Stimulated activated CD8-positive, alpha-beta memory T cell treated with anti-CD3 and anti-CD28 coated beads, Interleukin-7, amount 100 ng/mL, for 4 hours (primary cell): Measurements from ENCODE around the gene PGM2.
"Not testable (repeated sequence)": the region's sequence is repeated elsewhere in the genome, so short reads cannot be mapped to it uniquely, and the experiment has no call there.

Experiments
- DNase-seq, 2 donors: peaks; one replicate each; pipeline ENCODE4 v3.0.0-alpha.2; 2020; ENCODE audit warnings: low read depth in 2 of 2

The PGM2 gene

DNA sequence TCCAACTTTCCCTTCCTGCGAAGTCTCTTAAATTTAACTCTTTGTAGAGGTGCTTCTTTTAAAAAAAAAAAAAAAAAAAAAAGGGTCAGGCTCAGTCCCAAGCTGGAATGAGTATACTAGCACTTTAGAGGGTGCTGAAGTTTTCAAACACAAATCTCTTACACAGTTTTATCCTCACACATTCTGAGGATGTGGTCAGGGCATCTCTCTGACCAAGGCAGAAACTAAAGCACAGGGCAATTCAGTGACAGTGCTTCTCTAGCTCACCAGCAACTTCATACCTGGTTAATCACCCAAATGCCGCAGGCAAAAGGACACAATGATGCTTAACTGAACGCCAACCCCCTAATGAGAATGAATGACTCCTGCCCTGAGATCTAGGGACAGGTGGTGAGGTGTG, 9.8 kb upstream of the PGM2 start:
- DNase-seq = no peak

DNA sequence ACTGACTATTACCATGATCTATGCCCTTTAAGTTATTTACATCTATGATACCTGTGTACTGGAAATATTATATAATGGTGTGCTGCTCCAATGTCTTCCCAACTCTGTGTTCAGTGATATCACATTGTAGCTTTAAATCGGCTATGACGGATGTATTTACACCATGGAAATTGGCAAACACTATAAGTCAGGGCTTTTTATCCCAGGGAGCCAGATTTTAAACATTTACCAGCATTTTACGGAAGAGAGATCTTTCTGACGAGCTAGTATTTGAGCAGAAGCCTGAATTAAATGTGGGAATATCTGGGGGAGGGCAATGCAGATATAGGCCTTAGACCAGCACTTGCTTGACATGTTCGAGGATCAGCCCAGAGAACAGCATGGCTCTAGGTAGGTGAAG, 7.7 kb upstream of the PGM2 start:
- DNase-seq = no peak

DNA sequence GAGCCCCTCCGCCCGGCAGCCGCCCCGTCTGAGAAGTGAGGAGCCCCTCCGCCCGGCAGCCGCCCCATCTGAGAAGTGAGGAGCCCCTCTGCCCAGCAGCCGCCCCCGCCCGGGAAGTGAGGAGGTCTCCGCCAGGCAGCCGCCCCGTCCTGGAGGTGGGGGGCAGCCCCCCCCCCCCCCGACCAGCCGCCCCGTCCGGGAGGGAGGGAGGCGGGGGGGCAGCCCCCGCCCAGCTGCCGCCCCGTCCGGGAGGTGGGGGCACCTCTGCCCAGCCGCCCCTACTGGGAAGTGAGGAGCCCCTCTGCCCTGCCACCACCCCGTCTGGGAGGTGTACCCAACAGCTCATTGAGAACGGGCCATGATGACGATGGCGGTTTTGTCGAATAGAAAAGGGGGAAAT, 6.0 kb upstream of the PGM2 start:
- DNase-seq = not testable (repeated sequence)

DNA sequence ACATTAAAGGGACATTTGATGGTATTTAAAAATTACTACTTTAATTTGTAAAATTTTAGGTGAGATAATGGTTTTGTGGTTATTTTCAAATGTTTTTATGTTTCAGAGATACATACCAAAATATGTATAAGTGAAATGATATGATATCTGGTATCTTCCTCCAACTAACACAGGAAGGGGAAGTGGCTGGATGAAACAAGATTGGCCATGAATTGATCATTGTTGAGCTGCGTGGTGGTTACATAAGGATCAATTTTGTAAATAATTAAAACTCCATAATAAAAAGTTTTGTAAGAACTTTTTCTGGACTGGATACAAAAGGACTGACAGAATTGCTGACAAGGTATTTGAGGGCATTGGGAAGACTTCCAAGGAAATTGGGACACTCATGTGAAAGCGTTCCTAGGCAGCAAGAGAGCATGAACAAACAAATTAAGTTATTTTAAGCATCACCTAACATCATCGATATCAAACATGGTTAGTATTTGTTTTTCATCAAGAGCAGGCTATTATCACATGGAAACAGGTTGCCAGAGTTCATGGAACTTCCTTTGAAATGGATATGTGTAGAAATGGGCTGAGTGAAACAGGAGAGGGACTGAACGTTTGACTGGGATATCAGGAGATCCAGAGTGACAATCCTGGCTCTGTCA, 4.4 kb upstream of the PGM2 start:
- DNase-seq = no peak

DNA sequence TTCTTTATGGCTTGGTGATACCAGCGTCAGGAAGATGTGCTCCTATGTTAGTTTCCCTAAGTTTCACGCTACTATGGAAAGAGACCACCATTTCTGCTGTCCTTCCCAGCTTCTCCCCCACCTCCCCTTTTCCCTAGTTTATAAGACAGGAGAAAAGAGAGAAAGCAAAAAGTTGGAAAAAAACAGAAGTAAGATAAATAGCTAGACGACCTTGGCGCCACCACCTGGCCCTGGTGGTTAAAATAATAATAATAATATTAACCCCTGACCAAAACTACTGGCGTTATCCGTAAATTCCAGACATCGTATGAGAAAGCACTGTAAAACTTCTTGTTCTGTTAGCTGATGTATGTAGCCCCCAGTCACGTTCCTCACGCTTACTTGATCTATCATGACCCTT, 985 bp upstream of the PGM2 start:
- DNase-seq = not testable (repeated sequence)

DNA sequence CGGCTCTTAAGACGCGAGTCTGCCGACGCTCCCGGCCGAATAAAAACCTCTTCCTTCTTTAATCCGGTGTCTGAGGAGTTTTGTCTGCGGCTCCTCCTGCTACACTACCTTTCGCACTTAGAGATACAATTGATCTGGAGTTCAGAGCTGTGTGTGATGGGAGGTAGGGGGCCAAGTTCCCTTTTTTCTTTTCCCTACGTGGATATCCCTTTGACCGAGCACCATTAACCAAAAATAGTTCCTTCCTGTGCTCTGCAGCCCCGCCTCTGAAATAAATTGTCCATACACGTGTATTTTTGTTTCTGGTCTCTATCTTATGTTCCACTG, 555 bp upstream of the PGM2 start:
- DNase-seq = no peak

DNA sequence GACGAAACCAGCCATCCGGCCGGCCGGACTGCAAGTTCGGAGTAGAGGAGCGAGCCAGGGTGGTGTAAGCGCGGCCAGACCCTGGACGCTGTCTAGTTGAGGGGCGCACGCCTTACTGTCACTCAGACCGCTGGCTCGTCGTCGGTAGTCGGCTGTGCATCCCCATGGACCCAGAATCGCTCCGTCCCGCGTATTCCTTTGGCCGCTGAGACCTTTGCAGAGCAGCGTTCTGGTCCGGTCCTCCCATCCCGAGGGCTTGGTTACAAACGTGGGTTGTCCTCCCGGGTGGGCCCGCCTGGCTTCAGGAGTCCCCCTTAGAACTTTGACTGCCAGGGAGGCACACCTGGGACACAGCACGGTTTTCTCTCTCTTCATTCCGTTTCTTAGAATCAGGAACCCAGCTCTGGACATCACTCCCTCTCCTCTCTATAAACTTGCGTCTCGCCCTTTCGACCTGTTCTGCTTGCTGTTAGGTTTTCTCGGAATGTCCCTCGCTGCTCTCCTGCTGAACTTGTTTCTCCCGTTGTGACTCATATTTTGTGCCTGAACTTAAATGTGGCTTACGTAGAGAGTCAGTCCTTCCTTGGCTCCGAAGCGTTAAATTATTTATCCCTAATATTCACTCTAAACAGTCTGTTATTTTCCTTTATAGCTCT, 672 bp downstream of the PGM2 start:
- no peak for DNase-seq

DNA sequence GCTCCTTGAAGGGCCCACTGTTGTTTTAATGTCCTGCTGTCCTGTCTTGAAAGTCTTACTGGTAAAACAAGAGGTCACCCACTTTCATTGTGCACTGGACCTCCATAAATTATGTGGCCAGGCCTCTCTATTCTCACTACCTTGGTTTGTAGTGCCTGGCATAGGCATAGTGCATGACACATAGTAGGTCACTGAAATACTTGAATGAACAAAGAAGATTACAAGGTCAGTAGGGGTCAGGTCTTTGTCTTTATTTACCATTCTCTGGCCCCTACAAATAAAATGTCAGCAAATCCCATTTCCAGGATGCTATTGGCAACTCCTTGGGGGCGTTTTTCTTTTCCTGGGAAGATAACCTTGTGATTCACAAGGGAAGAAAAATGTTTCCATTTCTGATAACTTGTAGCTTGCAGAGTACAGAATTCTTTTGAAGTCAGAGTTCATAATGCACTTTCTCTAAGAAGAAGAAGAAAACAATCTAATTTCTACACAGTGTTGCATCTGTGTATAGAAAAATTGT, 1.4 kb downstream of the PGM2 start:
- DNase-seq = no peak

DNA sequence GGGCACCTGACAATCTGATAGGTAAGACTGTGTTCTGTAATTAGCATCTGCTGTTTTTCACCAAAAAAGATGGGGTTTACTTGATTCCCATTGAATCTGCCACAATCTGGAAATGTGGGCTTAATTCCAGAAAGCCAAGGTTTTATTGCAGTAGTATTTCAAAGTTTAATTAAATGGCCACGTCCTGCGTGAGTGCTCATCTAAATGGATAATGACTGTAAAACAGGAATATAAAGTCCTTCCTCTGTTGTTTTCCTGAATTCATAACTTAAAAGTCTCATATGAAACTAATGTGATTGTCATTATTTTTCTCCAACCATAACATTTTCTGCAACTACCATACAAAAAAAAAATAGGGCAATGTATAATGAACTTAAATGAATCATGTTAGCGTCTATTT, 2.4 kb downstream of the PGM2 start:
- no peak for DNase-seq

DNA sequence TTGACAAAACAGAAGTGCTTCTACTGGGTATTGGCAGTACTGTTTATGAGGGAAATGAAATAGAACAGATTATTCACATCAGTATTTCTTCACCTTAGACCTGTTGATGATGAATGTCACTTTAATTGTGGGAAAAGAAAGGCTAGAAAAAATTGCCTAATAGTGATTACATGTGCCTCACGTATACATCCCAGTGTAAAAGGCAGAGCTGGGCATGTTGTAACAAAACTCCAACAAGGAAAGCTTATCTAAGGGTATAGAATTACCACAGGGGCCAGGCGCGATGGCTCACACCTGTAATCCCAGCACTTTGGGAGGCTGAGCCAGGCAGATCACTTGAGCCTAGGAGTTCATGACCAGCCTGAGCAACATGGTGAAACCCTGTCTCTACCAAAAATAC, 4.2 kb downstream of the PGM2 start:
- no peak for DNase-seq

DNA sequence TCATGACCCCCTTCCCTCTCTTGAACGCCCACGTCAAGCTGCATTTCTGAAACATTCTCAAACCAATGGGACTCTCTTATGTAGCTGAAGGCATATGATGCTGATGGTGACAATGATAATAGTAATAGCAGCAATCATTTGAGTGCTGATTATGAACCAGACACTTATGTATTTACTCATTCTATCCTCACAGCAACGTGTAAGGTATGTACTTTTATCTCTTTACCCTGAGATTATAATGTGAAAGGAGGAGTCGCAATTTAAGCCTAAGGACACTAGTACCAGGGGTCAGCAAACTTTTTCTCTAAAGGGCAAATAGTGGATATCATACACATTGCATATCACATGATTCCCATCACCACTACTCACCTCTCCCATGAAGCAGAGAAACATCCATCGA, 8.5 kb downstream of the PGM2 start:
- no peak for DNase-seq

DNA sequence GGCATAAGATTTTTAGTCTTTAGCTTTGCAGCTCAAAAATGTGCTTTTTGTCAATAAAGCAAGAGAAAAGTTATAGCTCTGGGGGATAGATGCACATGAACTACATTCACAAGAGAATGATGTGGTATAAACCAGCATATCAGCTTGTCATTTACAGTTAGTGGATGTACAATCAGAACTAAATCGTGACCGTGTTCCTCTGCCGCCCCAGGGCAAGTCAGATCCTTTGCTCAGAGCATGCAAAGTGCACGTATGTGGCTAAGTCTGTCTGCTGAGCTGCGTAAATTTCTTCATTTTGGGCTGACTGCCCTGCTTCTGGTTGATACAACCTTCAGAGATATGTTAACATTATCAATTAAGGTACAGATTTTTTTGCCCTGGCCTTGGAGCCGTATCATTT, 9.3 kb downstream of the PGM2 start:
- DNase-seq = no peak

DNA sequence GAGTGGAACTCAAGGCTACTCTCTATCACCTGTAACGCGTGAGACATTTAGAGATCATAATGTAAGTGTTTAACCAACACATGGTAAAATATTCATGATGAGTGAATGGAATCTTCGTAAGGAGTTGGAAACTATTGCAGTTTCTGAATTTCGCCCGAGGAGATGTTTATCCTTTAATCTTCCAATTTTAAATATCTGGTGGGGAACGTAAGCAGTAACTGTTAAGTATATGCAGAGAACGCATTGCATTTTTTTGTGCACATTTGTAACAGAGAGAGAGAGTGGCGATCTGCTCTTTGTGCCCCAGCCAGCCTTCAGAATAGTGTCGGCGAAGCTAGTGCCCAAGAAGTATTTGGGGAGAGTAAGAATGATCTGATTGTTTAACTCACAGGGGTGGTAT, 9.8 kb downstream of the PGM2 start:
- no peak for DNase-seq

DNA sequence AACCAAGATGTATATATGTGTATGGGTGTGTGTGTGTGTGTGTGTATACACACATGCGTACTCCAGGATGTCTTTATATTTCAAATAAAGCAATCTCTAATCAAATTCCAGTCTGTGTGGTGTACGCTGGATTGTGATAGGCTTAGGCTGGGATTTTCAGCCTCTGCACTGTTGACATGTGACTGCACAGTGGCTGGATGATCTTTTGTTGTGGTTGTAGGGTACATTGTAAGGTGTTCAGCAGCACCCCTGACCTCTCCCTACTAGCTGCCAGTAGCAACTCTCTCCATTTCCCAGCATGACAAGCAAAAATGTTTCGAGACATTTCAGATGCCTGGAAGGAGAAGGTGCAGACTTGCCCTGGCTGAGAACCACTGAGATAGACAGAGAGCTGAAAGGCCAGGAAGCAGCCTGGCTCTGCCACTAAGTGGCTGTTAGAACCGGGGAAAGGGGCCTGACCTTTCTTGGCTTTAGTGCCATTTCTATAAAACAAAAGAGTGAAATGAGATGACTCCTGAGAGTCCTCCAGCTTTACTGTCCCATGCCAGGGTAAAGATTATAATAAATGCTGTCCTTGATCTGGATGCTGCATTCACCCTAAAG, 10.5 kb downstream of the PGM2 start:
- DNase-seq = no peak

DNA sequence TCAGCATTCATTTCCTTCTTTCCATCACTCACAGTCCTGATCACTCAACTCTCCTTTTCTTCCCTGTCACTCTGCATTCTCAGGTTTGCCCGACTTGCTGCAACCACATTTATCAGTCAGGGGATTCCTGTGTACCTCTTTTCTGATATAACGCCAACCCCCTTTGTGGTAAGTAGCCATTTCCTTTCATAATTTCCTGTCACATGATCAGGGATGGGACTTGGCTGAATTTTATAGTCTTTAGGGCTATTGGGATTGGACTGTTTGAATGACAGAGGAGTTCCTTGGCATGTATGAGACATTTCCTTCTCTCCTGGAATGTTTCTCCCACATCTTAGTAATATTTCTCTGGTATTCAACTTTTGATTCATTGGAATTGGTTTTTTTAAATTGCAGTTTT, 11.0 kb downstream of the PGM2 start:
- no peak for DNase-seq

DNA sequence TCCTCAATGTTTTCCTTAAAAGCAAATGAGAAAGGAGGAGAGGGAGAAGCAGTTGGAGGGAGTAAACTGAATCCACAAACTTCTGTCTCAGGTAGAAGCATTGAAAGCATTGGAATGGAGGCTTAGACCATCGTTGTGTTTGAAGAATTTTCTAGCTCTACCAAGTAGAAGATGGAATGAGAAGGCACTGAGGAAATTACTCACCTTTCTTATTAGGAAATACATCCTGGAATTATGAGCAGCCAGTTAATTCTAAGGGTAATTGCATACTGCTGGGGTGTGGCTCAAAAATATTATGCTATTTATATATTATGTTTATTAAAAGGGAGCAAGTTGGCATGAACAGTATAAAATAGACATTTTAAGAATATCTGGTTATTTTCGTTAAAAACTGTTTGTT, 12.9 kb downstream of the PGM2 start:
- DNase-seq = no peak

DNA sequence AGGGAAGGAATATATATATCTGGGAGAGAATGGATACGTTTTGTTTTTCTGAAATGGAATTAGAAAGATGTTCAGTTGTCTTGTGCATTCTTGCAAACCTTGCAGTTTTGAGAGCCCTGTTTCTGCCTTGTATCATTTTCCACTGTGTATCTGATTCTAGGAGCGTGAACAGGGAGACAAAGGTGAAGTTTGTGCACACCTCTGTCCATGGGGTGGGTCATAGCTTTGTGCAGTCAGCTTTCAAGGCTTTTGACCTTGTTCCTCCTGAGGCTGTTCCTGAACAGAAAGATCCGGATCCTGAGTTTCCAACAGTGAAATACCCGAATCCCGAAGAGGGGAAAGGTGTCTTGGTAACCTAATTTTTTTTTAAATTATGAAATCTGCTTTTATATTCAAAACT, 17.7 kb downstream of the PGM2 start:
- DNase-seq = no peak

DNA sequence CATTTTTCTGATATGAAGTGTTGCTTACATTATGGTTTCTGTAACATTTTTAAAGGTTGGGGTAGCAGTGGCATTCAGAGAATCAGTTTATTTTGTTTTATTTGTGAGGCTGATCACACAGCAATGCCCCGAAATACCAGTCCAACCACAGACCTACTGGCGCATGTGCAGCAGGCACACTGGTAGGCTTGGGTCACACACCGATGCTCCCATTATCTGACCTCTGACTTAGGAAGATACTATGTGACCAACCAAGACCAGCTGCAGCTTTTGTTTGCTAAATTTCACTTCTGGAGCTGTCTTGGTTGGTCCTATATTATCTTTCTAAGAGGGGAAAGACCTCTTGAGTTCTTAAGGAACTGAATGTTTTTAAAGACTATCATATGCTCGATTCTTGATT, 18.7 kb downstream of the PGM2 start:
- no peak for DNase-seq

DNA sequence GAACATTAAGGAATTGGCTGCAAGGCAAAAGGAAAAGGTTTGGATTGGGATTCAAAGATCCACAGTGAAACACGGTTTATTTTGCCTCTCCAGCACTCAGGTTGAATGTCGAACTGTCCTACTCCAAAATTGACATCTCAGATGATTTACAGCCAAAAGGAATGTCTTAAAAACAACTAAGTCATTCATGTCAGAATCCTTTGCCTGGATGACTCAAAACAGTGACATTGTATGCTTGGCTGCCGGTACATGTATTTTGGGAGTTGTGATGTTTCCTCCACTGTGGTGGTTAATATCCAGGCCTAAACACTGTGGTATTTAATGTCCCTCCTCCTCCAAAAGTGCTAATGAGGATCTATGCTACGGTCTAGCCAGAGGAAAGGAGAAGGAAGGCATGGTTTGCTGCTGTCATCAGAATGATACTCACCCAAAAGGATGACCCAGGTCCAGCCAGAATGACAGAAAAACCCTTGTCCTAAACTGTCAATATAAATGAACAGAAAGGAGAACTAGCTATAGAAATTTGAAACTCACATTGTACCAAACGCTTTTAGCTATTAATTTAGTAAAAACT, 20.9 kb downstream of the PGM2 start:
- DNase-seq = no peak

DNA sequence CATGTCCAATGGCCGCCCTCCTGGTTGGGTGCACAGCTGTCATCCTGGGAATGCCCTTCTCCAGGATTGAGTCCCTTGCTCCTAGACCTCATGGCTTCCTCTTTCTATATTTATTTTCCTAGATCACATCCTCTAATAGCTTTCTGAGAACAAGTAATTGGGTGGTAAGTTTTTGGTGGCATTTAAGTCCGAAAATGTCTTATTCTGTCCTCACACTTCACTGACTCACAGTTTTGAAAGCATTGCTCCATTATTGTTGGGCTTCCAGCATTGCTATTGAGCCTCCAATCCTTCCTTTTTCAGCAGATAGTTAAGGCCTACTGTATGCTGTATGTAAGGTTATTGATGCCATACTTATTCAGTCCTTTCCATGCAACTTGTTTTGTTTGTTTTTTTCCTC, 25.9 kb downstream of the PGM2 start:
- no peak for DNase-seq

DNA sequence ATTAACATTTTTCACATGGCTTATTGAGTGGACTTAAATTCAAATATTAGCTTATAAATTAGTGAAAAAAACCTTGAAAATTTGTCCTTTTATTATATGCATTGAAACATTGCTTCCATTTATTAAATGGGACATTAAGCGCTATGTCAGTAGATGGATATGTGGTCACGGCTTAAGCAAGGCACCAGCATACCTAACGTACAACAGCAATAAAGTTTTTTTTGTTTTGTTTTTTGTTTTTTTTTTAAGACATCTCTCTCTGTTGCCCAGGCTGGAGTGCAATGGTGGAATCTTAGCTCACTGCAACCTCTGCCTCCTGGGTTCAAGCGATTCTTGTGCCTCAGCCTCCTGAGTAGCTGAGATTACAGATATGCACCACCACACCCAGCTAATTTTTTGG, 31.6 kb downstream of the PGM2 start:
- DNase-seq = no peak

DNA sequence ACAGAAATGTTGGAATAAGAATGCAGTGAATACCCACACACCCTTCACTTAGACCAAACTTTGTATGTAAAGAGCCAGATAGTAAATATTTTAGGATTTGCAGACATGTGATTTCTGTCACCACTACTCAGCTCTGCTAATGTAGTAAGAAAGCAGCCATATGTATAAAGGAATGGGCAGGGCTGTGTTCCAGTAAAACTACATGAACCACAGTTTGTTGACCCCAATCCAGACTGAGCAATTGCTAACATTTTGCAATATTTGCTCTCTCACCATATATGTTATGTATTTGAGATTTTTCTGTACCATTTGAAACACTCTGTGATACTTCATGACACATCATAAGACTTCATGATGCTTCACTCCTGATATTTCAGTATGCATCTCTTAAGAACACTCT, 32.4 kb downstream of the PGM2 start:
- DNase-seq = no peak

DNA sequence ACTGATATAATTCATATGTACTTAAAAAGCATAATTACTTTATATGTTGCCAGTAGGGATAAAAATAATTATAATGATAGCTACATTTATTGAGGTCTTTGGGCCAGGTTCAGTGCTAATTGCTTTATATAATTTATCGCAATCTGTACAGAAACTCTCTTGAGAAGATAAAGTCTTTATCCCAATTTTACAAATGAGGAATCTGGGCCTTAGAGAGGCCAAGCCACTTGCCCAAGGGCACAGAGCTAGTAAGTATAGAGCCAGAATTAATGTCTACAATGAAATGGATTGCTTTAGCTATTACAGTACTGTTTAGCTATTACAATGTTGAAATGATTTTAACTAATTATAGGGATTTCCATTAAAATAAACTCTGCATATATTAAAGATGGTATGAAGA, 33.8 kb downstream of the PGM2 start:
- no peak for DNase-seq
